GM12875 (cell line): Measurements from ENCODE around the gene GPR139.

Experiments used
- H3K4me3 ChIP-seq: one replicate; pipeline ENCODE4 v1.5.1; 2011; ENCODE audit warnings: low read depth, low read length, control low read depth
- CTCF ChIP-seq: IDR thresholded peaks from 2 replicates; pipeline ENCODE4 v1.5.1; 2011; ENCODE audit warnings: low read depth, mild to moderate bottlenecking, control low read depth, inconsistent platforms, low read length, moderate library complexity, borderline replicate concordance; ENCODE audit not compliant: insufficient read depth

Gene GPR139

GRCh38 chr16:20041924-20042596 is 31.6 kb downstream of the GPR139 start:
- no peak for TF ChIP-seq CTCF

GRCh38 chr16:20040011-20040410 is 33.7 kb downstream of the GPR139 start:
- no peak overlapping the region for H3K4me3 ChIP-seq

More at GRCh38 chr16:20041924-20042596, 31.6 kb downstream of the GPR139 start:
- H3K4me3 ChIP-seq: no peak overlapping the region

DNA sequence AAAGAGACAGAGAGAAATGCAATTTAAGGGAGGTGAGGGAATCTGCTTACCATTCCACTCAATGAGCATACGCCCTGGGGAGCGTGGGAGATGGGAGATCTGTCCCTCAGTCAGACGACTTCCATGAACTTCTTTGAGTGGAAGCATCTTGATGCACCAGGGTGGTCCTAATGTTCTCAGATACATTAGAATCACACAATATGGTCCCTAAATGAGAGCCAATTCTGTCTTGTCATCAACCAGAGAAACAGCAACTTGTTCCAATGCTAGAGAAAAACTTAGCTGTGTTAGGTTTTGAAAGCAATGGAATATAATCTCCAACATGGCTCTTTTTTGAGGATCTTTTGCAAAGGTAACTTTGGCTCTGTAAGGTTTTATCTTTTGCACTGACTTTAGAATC is 44.1 kb downstream of the GPR139 start:
- no peak overlapping the region for H3K4me3 ChIP-seq
- no peak for TF ChIP-seq CTCF

More at GRCh38 chr16:20040011-20040410, 33.7 kb downstream of the GPR139 start:
- TF ChIP-seq CTCF: no peak

DNA sequence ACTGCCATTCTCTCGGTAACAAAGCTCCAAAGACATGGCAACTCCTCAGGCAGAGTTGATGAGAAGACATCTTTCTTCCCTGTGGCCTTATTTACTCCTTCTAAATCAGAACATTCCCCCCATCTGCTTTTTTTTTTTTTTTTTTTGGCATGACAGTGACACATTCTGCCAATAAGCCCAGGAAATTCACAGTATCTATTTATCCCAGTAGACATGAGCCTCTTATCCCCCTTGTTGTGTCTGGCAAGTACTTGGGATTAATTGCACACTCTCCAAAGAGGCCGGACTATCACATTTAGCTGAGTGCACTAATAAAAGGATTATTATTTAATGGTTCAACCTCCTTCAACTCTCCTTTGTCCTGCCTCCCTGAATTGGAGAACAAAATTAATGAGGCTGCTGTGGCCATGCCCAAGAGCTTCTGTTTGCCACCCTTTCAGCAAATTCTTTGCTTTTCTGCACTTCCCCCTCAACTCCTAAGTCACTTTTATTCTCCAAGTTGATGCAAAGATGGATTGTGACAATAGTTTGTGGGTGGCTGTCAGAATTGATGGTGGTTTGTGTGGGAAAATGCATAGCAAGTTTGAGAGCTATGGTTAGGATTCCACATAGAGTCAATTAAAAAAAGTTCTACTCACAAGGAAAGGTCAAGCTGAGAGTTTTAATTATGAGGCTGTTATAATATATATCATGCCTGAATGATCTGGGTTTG is 47.2 kb downstream of the GPR139 start:
- no peak for TF ChIP-seq CTCF
- no peak overlapping the region for H3K4me3 ChIP-seq

DNA sequence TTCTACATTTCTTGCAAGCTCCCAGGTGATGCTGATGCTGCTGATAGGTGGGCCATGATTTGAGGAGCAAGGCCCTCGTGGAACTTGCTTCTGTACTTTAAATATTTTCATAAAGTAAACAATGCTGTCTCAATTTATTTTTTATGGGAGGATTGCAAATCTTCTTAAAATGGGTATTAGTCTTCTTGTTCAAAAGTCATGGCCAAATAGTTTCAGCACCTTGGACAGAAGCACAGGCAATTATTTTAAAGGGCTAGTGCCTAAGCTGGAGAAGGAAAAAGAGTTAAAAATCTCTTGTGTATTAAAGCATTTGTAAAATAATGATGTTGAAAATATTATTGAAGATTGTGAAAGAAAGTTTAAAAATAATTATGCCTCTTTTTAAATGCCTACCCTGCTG is 50.5 kb downstream of the GPR139 start:
- TF ChIP-seq CTCF: no peak
- no peak overlapping the region for H3K4me3 ChIP-seq

GRCh38 chr16:20020976-20021375 is 52.7 kb downstream of the GPR139 start:
- H3K4me3 ChIP-seq: no peak overlapping the region
- TF ChIP-seq CTCF: no peak

GRCh38 chr16:20020083-20020482 is 53.6 kb downstream of the GPR139 start:
- H3K4me3 ChIP-seq: no peak overlapping the region
- TF ChIP-seq CTCF: no peak
